Measurements from ENCODE around the gene ZHX3. TPM values are rescaled to one million over a fixed set of nuclear protein-coding genes. Genes with fewer than 3 reads are reported as not detected.

ZHX3 gene
- polyA plus RNA-seq, 1 donor from 2014 or later = 3.4 TPM

- H3K4me3 Mint-ChIP-seq = no peak overlapping the region
- peak overlapping the region in 1 of 3 donors; percentile 19 for H3K27ac Mint-ChIP-seq
- peaks cover 17 to 24% (median 21%) of the 10 kb centered on the region in 3 donors for H3K4me1 Mint-ChIP-seq
Measured at GRCh38 chr20:41161886-41162285, 155.6 kb downstream of the ZHX3 start.

GRCh38 chr20:41160686-41161085, 156.8 kb downstream of the ZHX3 start:
- peaks cover 18% of the 10 kb centered on the region for H3K36me3 Mint-ChIP-seq
- H3K27me3 Mint-ChIP-seq = no peaks in the 10 kb centered on the region
- no peaks in the 10 kb centered on the region for H3K9me3 Mint-ChIP-seq
- peaks cover 24 to 34% (median 33%) of the 10 kb centered on the region in 3 donors for H3K4me1 Mint-ChIP-seq
- H3K27ac Mint-ChIP-seq = peak overlapping the region in 2 of 3 donors; percentile 4 to 88
- no peak overlapping the region for H3K4me3 Mint-ChIP-seq

More at GRCh38 chr20:41161886-41162285, 155.6 kb downstream of the ZHX3 start:
- Mint-ChIP-seq H3K36me3 (peaks cover 18% of the 10 kb centered on the region), H3K27me3 (no peaks in the 10 kb centered on the region), H3K9me3 (no peaks in the 10 kb centered on the region)

GRCh38 chr20:41159547-41159946, 158.0 kb downstream of the ZHX3 start:
- Mint-ChIP-seq H3K27me3 (no peaks in the 10 kb centered on the region), H3K4me3 (no peak overlapping the region), H3K4me1 (peaks cover 32 to 45% (median 36%) of the 10 kb centered on the region in 3 donors), H3K36me3 (peaks cover 14% of the 10 kb centered on the region), H3K27ac (peak overlapping the region; percentile 79 to 98 (median 96)), H3K9me3 (no peaks in the 10 kb centered on the region)

GRCh38 chr20:41158082-41158625, 159.4 kb downstream of the ZHX3 start:
- peaks cover 6% of the 10 kb centered on the region for H3K36me3 Mint-ChIP-seq
- peaks cover 39 to 52% (median 44%) of the 10 kb centered on the region in 3 donors for H3K4me1 Mint-ChIP-seq
- H3K27me3 Mint-ChIP-seq = no peaks in the 10 kb centered on the region
- peak overlapping the region in 2 of 4 donors; percentile 73 to 81 for H3K4me3 Mint-ChIP-seq
- peak overlapping the region; percentile 84 to 98 (median 96) for H3K27ac Mint-ChIP-seq
- no peaks in the 10 kb centered on the region for H3K9me3 Mint-ChIP-seq

GRCh38 chr20:41155261-41155660, 162.3 kb downstream of the ZHX3 start:
- no peaks in the 10 kb centered on the region for H3K27me3 Mint-ChIP-seq
- H3K36me3 Mint-ChIP-seq = peaks cover under 1% of the 10 kb centered on the region
- H3K4me3 Mint-ChIP-seq = peak overlapping the region in 1 of 4 donors; percentile 51
- H3K9me3 Mint-ChIP-seq = no peaks in the 10 kb centered on the region
- H3K4me1 Mint-ChIP-seq = peaks cover 43 to 60% (median 48%) of the 10 kb centered on the region in 3 donors
- peak overlapping the region; percentile 51 to 98 (median 96) for H3K27ac Mint-ChIP-seq

- H3K27ac Mint-ChIP-seq = peak overlapping the region; percentile 51 to 98 (median 96)
- H3K4me3 Mint-ChIP-seq = peak overlapping the region in 2 of 4 donors; percentile 35 to 51
- no peaks in the 10 kb centered on the region for H3K9me3 Mint-ChIP-seq
- peaks cover 43 to 57% (median 48%) of the 10 kb centered on the region in 3 donors for H3K4me1 Mint-ChIP-seq
- H3K36me3 Mint-ChIP-seq = no peaks in the 10 kb centered on the region
- no peaks in the 10 kb centered on the region for H3K27me3 Mint-ChIP-seq
Measured at GRCh38 chr20:41154436-41155176, 162.9 kb downstream of the ZHX3 start.

- H3K27me3 Mint-ChIP-seq = no peaks in the 10 kb centered on the region
- peaks cover 35 to 56% (median 48%) of the 10 kb centered on the region in 3 donors for H3K4me1 Mint-ChIP-seq
- H3K36me3 Mint-ChIP-seq = no peaks in the 10 kb centered on the region
- no peak overlapping the region for H3K4me3 Mint-ChIP-seq
- no peaks in the 10 kb centered on the region for H3K9me3 Mint-ChIP-seq
- H3K27ac Mint-ChIP-seq = peak overlapping the region; percentile 55 to 91 (median 56)
Measured at GRCh38 chr20:41152108-41152757, 165.3 kb downstream of the ZHX3 start.

- Mint-ChIP-seq H3K4me3 (peak overlapping the region in 1 of 4 donors; percentile 9), H3K9me3 (no peaks in the 10 kb centered on the region), H3K4me1 (peaks cover 33 to 55% (median 43%) of the 10 kb centered on the region in 3 donors), H3K27me3 (peaks cover 3% of the 10 kb centered on the region), H3K36me3 (peaks cover 4% of the 10 kb centered on the region), H3K27ac (peak overlapping the region in 2 of 3 donors; percentile 43 to 91)
Measured at GRCh38 chr20:41151134-41151869, 166.2 kb downstream of the ZHX3 start.

GRCh38 chr20:41150664-41151063, 166.9 kb downstream of the ZHX3 start:
- Mint-ChIP-seq H3K36me3 (peaks cover 4% of the 10 kb centered on the region), H3K9me3 (no peaks in the 10 kb centered on the region), H3K4me3 (peak overlapping the region in 1 of 4 donors; percentile 9), H3K4me1 (peaks cover 32 to 53% (median 37%) of the 10 kb centered on the region in 3 donors), H3K27ac (peak overlapping the region in 2 of 3 donors; percentile 19 to 43), H3K27me3 (peaks cover 3% of the 10 kb centered on the region)

GRCh38 chr20:41148942-41149341, 168.6 kb downstream of the ZHX3 start:
- Mint-ChIP-seq H3K4me1 (peaks cover 18 to 41% (median 31%) of the 10 kb centered on the region in 3 donors), H3K4me3 (no peak overlapping the region)

GRCh38 chr20:41147767-41148191, 169.8 kb downstream of the ZHX3 start:
- Mint-ChIP-seq H3K36me3 (peaks cover 4% of the 10 kb centered on the region), H3K27me3 (peaks cover 3% of the 10 kb centered on the region), H3K4me1 (peaks cover 23 to 44% (median 33%) of the 10 kb centered on the region in 3 donors), H3K4me3 (peak overlapping the region in 1 of 4 donors; percentile 43), H3K27ac (peak overlapping the region in 1 of 3 donors; percentile 68), H3K9me3 (no peaks in the 10 kb centered on the region)

More at GRCh38 chr20:41148942-41149341, 168.6 kb downstream of the ZHX3 start:
- Mint-ChIP-seq H3K27me3 (peaks cover 3% of the 10 kb centered on the region), H3K36me3 (peaks cover 4% of the 10 kb centered on the region), H3K9me3 (no peaks in the 10 kb centered on the region), H3K27ac (peak overlapping the region in 1 of 3 donors; percentile 28)

- no peaks in the 10 kb centered on the region for H3K9me3 Mint-ChIP-seq
- H3K4me3 Mint-ChIP-seq = no peak overlapping the region
Measured at GRCh38 chr20:41145821-41146620, 171.5 kb downstream of the ZHX3 start.

GRCh38 chr20:41145317-41145716, 172.2 kb downstream of the ZHX3 start:
- peaks cover 4% of the 10 kb centered on the region for H3K36me3 Mint-ChIP-seq
- peaks cover 22 to 49% (median 35%) of the 10 kb centered on the region in 3 donors for H3K4me1 Mint-ChIP-seq
- H3K27ac Mint-ChIP-seq = no peak overlapping the region
- no peak overlapping the region for H3K4me3 Mint-ChIP-seq
- H3K27me3 Mint-ChIP-seq = peaks cover 3% of the 10 kb centered on the region
- H3K9me3 Mint-ChIP-seq = no peaks in the 10 kb centered on the region

More at GRCh38 chr20:41145821-41146620, 171.5 kb downstream of the ZHX3 start:
- Mint-ChIP-seq H3K4me1 (peaks cover 26 to 50% (median 39%) of the 10 kb centered on the region in 3 donors), H3K27ac (peak overlapping the region in 1 of 3 donors; percentile 59), H3K27me3 (peaks cover 3% of the 10 kb centered on the region), H3K36me3 (peaks cover 4% of the 10 kb centered on the region)

Data from IgD-negative memory B cell (primary cell).